ENCODE results near the gene ARHGEF33.

The ARHGEF33 gene

DNA sequence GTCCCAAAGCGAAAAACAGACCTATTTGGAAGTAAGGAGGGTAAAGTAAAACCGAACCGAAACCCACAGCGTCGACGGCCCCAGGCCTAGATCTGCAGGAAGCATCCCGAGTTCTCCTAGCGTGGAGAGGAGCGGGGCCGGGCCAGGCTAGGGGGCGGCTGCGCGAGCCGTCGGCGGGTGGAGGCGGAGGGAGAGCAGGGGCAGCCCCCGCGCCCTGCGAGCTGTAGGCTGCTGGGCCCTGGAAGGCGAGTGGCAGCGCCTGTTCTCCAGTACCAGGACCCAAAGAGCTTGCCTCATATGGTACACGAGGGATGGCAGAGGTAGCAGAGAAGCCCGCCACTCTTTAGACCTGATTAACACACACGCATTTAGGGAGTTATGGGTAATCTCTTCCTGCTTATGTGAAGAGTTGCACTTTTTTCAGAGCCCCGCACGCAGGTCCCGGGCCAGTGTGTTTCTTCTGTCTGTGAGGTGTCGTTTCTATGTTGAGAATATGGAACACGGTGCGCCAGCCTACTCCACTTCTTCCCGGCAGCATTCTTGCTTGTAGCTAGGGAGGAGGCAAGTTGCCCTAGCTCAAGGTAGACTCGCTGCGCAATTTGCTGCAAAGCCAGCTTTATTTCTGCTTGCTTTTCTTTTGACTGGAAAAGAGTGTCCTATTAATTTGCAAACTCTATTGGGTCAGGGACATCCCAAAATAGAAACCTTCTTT is 71.1 kb downstream of the ARHGEF33 start:
- no peak for DNase-seq

DNA sequence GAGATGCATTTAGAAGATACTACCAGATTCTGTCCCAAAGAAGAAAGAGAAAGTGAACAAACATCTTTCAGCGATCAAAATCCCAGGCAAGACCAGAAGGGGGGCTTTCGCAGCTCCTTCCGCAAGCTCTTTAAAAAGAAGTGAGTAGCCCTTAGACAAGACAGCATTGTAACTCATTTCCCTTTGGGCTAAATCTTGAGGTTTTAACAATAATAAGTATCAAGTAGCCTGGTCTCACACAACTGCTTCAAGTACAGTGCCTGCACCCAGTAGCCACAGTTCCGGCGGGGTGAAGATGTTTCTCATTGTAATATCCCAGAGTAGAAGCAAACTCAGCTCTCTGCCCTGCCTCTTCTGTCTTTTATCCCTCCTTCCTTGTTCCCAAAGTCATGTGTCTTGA is 76.3 kb downstream of the ARHGEF33 start:
- DNase-seq: no peak

DNA sequence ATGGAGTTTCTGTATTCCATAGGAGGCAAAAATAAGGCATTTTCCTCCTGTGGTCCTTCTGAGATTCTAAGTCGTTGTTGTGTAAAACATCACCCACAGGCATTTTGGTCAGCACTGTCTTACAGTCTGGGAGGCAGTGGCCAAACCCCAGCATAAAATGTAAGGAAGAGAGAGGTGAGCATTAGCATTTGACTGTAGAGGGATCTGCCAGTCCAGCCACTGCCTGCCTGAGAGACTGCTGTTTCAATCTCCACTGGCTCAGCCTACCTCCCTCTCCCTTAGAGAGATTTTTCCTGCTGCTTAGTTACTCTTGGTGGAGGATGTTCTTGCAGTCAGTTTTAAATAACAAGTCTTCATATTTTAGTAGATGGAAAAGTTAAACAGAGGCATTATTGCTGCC is 77.0 kb downstream of the ARHGEF33 start:
- DNase-seq: no peak

- DNase-seq: no peak
These were observed 78.3 kb downstream of the ARHGEF33 start for GRCh38 chr2:38968021-38968420.

DNA sequence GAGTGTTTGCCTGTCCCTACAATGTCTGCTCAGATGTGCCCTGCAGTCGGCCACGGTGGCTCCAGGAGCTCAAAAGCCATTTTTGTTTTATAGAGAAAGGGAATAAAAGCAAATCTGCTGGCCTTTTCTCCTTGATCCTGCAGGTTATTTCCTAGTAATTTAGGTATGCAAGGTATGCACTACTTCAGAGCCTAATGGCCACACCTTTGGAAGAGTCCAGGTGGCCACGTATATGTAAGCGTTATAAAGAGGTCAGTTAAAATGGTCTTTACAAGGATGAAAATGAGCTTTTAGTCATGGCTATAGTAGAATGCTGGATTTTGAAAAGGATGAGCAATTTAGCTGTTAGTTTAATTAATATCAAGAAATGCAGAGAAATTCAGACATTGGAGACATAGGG is 81.7 kb downstream of the ARHGEF33 start:
- no peak for DNase-seq

DNA sequence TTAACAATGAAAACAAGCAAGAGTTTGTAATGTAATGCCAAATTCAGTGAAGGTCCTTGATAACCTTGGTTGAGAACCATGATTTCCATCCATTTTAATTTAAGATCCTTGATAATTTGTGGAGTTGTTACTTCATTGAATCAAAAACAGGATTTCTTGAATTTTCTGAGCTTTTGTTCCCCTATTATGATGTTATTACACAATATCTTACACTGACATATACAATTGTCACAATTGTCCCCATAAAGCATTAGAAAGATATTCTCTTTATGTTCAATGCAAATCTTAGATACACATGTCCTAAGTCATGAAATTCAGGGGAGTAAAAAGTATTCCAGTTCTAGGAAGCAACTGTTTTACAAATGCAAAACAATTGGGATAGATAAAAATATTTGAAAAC is 83.6 kb downstream of the ARHGEF33 start:
- no peak for DNase-seq

- no peak for DNase-seq
These were observed 85.4 kb downstream of the ARHGEF33 start for GRCh38 chr2:38975042-38975441.

- no peak for DNase-seq
These were observed 87.4 kb downstream of the ARHGEF33 start for GRCh38 chr2:38977047-38977446.

GRCh38 chr2:38978296-38978903 is 88.7 kb downstream of the ARHGEF33 start:
- DNase-seq: no peak

- no peak for DNase-seq
These were observed 89.2 kb downstream of the ARHGEF33 start for GRCh38 chr2:38978908-38979307.

DNA sequence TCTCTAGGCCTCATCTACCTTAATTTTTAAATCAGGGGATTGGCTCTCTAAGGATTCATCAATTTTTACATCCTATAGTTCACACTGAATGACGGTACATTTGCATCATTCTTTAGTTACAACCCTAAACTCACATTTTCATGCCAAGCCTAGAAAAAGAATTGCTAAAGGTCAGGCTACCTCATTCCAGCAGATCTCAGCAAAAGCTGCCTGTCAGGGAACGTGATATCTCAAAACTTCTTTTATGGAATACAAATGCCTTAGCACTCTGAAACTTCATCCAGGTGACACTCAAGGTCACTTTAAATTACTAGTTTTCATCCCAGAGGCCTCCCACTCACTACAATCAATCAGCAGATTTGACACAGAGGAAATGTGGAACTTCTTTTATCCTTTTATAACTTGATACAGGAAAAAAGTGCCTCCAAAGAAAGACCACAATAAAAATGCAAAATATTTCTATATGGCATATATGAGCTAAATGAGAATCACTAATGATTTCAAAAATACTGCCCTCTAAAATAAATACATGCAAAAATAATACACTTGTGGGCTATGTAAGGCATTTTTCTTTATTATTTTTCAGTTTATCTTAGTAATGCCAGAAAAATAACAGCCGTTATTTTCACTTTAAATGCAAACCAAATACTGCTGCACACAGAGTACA is 91.5 kb downstream of the ARHGEF33 start:
- no peak for DNase-seq

GRCh38 chr2:38981670-38982357 is 92.1 kb downstream of the ARHGEF33 start:
- no peak for DNase-seq

DNA sequence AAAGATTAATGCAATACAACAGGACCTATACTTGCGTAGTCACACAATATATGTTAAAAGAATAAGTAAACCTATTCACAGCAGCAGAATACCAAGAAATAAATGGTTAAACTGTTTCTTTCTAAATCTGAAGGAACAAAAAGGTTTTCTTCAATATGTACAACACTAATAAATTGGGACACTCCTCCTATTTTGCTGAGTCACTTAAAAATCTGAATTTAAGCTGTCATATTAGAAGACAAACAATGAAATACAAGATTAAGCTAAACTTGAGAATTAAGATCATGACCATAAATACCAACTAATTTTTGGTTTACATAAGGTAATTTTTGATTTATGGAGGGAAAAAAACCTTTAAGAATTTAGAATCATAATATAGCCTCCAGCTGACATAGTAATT is 92.8 kb downstream of the ARHGEF33 start:
- no peak for DNase-seq

GRCh38 chr2:38988716-38989115 is 99.0 kb downstream of the ARHGEF33 start:
- DNase-seq: no peak

- DNase-seq: no peak
These were observed 102.2 kb downstream of the ARHGEF33 start for GRCh38 chr2:38991899-38992298.

- no peak for DNase-seq
These were observed 108.1 kb downstream of the ARHGEF33 start for GRCh38 chr2:38997781-38998180.

GRCh38 chr2:39000552-39000951 is 110.9 kb downstream of the ARHGEF33 start:
- no peak for DNase-seq

GRCh38 chr2:39007875-39008504 is 118.3 kb downstream of the ARHGEF33 start:
- DNase-seq: no peak

- DNase-seq: no peak
These were observed 119.0 kb downstream of the ARHGEF33 start for GRCh38 chr2:39008665-39009064.

GRCh38 chr2:39013871-39014270 is 124.2 kb downstream of the ARHGEF33 start:
- DNase-seq: no peak

DNA sequence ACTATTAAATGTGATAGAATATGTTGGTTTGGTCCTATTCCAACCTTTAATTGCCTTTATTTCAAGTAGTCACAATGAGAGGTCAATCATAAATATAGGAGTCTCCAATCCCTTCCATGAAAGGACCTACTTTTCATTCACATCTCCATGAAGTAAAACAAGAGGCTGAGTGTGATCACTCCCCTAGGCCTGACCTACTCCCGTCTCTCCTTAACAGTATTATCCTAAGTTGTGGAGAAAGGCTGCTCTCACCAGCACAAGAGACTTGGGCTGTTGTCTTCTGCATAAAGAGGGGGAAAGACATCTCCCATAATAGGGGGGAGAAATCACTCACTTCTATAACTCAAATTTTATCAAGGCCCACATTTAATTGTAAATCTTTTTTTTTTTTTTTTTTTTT is 125.7 kb downstream of the ARHGEF33 start:
- no peak for DNase-seq

DNA sequence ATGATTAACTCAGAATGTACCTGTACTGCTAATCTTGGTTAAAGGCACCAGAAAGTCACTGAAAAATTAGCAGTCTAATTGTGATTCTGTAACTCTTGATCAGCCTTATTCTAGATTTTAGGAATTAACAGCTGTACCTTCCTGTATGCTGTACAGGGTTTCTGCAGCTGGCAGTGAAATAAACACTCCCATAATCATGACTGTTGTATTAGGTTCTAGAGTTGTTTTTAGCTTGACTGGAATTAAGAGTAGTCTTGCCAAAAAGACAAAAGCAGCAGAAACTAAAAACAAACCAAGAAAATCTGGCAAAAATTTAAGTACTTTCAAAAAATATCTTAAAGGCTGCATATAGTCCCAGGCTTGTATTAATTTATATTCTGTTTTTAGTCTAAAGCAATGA is 127.7 kb downstream of the ARHGEF33 start:
- DNase-seq: no peak

DNA sequence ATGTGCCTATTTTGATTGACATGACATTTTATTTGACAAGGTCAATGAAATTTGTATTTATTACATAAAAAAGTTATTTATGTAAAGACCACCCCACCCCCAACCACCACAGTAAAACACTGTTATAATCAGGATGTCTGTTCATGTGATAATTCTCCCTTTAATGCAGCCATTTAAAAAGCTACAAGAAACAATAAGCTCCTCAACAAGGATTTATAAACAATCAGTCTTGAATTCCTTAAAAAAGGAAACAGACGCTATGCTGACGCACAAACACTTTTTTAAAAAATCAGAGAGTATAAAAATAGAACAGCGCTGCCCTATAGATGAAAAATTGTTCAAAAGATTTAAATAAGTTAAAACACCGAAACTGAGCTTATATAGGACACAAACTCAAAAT is 129.0 kb downstream of the ARHGEF33 start:
- no peak for DNase-seq
